ENCODE measurements around the gene TSPAN12. TPM values are rescaled to one million over a fixed set of nuclear protein-coding genes. Genes with fewer than 3 reads are reported as not detected.

Gene TSPAN12
- total RNA-seq, 2 donors from 2014 or later: 6.9 to 9.9 TPM

DNA sequence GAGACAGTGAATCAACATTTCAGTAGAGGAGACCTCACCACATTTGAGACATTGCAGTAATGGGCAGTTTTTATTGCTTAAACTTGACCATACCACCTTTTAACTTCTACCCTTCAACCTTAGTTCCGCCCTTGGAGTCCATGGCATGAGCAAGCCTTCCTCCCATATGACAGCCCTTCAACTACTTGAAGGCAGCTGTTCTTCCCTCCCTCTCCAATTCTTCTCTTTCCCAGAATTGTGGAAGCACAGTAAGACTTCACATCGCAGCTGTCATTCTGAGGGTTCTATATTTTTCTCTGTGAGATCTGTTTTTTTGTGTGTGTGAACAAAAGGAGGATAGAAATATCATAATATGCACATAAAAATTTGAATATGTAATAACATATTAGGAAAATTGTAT, 2.2 kb upstream of the TSPAN12 start:
- no peaks in the 10 kb centered on the region for H3K27me3 ChIP-seq
- H3K4me3 ChIP-seq: no peak overlapping the region
- TF ChIP-seq, protein P1, sequence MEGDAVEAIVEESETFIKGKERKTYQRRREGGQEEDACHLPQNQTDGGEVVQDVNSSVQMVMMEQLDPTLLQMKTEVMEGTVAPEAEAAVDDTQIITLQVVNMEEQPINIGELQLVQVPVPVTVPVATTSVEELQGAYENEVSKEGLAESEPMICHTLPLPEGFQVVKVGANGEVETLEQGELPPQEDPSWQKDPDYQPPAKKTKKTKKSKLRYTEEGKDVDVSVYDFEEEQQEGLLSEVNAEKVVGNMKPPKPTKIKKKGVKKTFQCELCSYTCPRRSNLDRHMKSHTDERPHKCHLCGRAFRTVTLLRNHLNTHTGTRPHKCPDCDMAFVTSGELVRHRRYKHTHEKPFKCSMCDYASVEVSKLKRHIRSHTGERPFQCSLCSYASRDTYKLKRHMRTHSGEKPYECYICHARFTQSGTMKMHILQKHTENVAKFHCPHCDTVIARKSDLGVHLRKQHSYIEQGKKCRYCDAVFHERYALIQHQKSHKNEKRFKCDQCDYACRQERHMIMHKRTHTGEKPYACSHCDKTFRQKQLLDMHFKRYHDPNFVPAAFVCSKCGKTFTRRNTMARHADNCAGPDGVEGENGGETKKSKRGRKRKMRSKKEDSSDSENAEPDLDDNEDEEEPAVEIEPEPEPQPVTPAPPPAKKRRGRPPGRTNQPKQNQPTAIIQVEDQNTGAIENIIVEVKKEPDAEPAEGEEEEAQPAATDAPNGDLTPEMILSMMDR (IDR thresholded peaks at IDR 0.05): no peak
- no peak for TF ChIP-seq POLR2A (IDR thresholded peaks at IDR 0.05)
- WGBS, 2 donors: 81 to 100% methylated on average over 2 of the region's 2 CpGs
- intact Hi-C loops (cut with DNase I): no loop called here
- H3K9me3 ChIP-seq: no peaks in the 10 kb centered on the region
- no peaks in the 10 kb centered on the region for H3K36me3 ChIP-seq (replicated peaks in 1 of 2; ENCODE audit: insufficient read depth in 1 of 2, low read depth in 2 of 2)
- peaks cover 15% of the 10 kb centered on the region for H3K4me1 ChIP-seq
- H3K27ac ChIP-seq: no peak overlapping the region
- DNase-seq (no peak), ATAC-seq (no peak)

DNA sequence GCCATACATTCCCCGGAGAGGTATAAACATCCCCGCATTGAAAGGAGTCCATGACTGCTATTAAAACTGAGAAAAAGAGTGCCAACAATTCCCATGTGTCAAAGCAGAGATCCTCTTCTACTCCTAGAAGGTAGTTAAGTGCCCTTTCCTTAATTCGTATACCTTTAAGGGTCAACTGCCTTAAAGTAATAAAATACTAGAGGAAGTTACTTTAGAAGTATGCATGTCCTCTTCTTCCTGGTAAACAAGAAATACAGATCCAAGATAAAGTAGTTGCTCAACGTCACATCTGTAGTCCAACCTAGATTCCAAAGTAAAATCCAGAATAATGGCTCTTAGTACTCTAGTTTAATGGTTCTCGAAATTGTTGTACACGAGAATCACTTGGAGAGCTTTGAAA, 1.5 kb upstream of the TSPAN12 start:
- DNase-seq: no peak
- 84 to 88% methylated on average over 6 of the region's 6 CpGs for WGBS, 2 donors
- intact Hi-C loops (cut with DNase I): no loop called here
- Histone ChIP-seq H3K9me3 (no peaks in the 10 kb centered on the region), H3K27ac (no peak overlapping the region), H3K4me3 (no peak overlapping the region), H3K27me3 (no peaks in the 10 kb centered on the region), H3K36me3 (replicated peaks in 1 of 2; ENCODE audit: insufficient read depth in 1 of 2, low read depth in 2 of 2) (no peaks in the 10 kb centered on the region), H3K4me1 (peaks cover 15% of the 10 kb centered on the region)
- no peak for ATAC-seq
- TF ChIP-seq, protein P1 (IDR thresholded peaks at IDR 0.05): no peak

DNA sequence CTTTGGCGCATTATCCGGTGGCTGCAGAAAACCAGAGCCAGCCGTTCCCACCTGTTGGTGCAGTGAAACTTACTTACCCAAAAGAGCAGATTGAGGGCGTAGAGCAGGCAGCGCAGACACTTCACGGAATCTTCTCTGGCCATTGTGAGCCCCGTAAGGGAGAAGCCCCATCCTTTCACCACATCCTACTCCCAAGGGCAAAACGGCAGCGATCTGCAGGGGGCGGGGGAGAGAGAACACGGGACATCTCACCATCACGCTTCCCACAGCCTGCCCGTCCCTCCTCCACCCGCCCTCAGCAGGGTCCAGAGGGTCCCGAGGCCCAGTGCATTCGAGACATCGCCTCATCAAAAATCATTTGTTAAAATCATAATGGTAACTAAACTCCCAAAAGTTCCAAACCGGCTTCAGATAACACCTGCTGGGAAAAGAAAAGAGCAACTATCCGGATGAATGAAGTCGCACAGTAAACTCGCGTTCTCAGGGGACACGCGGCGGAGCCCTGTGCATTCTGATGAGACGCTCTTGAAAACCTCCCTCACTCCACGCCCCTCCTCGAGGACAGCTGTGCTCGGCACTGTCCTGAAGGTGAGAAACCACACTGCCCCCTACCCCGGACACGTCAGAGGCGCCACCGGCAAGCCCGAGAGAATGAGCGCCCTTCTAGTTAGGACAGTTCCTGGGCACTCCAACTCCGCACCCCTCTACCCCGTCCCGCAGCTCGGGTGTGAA, 1.2 kb downstream of the TSPAN12 start:
- intact Hi-C loops (cut with DNase I): no loop called here
- H3K27me3 ChIP-seq: no peaks in the 10 kb centered on the region
- no peaks in the 10 kb centered on the region for H3K9me3 ChIP-seq
- peak overlapping the region; percentile 50 to 52 for H3K4me3 ChIP-seq
- TF ChIP-seq, protein P1 (IDR thresholded peaks at IDR 0.05): no peak
- TF ChIP-seq POLR2A (IDR thresholded peaks at IDR 0.05): no peak
- DNase-seq (peak; percentile 24 to 55 (median 32)), ATAC-seq (peak; percentile 13)
- H3K27ac ChIP-seq: peak overlapping the region in 3 of 4 donors; percentile 24 to 95 (median 92)
- 1 to 4% methylated on average over 19 to 39 of the region's 39 CpGs for WGBS, 2 donors
- no peaks in the 10 kb centered on the region for H3K36me3 ChIP-seq (replicated peaks in 1 of 2; ENCODE audit: insufficient read depth in 1 of 2, low read depth in 2 of 2)
- H3K4me1 ChIP-seq: peaks cover 15% of the 10 kb centered on the region

DNA sequence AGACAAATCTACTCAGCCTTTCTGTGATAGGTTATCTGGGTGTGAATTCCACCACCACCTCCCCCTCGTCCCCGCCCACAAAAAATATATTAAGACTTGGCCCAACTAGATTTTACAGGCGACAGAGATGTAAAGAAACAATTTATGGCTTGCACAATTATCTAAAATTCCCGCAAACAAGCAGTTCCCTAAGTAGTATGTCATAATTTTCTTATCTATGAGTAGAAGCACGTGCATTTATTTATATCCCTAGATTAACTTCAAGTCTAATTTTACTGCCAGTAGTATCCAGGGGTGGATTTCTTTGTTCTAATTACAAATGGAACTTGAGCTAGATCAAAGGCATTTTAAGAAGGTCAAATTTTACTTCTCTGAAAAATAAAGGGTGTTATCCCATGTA, 1.7 kb downstream of the TSPAN12 start:
- DNase-seq: no peak
- no peak overlapping the region for H3K27ac ChIP-seq
- 55 to 60% methylated on average over 5 of the region's 5 CpGs for WGBS, 2 donors

More for the DNA sequence above, 1.7 kb downstream of the TSPAN12 start:
- Histone ChIP-seq H3K4me1 (peaks cover 15% of the 10 kb centered on the region), H3K27me3 (no peaks in the 10 kb centered on the region), H3K36me3 (replicated peaks in 1 of 2; ENCODE audit: insufficient read depth in 1 of 2, low read depth in 2 of 2) (no peaks in the 10 kb centered on the region), H3K4me3 (peak overlapping the region in 1 of 2 donors; percentile 52), H3K9me3 (no peaks in the 10 kb centered on the region)
- TF ChIP-seq, protein P1 (IDR thresholded peaks at IDR 0.05): no peak
- TF ChIP-seq POLR2A (IDR thresholded peaks at IDR 0.05): no peak
- no peak for ATAC-seq
- intact Hi-C loops (cut with DNase I): no loop called here
